Esophagus muscularis mucosa (tissue), 4 donors: ENCODE data around the gene SELENOO. TPM values are rescaled to one million over a fixed set of nuclear protein-coding genes. Genes with fewer than 3 reads are reported as not detected.
A peak's percentile ranks its signal among the peaks of the same experiment; 100 is the strongest.

ENCODE experiments used
- DNase-seq: peaks from one replicate; pipeline ENCODE4 v3.0.0-alpha.2; 2017; ENCODE audit errors: extremely low spot score
- H3K27ac ChIP-seq, 4 donors: fragments of 200-600 bp; sonication (generic); replicated peaks in 1 of 4; 1 replicate in 3 of 4; 2 replicates in 1 of 4; pipeline ENCODE4 v1.5.1; 2016 to 2019; ENCODE audit warnings: mild to moderate bottlenecking in 1 of 4
- H3K27me3 ChIP-seq, 4 donors: fragments of 200-600 bp; sonication (generic); one replicate each; pipeline versions ENCODE4 v1.5.1 to v1.6.0; 2016 to 2019
- H3K36me3 ChIP-seq, 4 donors: fragments of 200-600 bp; sonication (generic); one replicate each; pipeline ENCODE4 v1.5.1; 2016 to 2019
- H3K4me1 ChIP-seq, 4 donors: fragments of 200-600 bp; sonication (generic); one replicate each; pipeline ENCODE4 v1.5.1; 2016 to 2019
- H3K4me3 ChIP-seq, 4 donors: fragments of 200-600 bp; sonication (generic); 1 replicate in 2 of 4; 2 replicates in 2 of 4; pipeline ENCODE4 v1.5.1; 2016 to 2019; ENCODE audit warnings: mild to moderate bottlenecking in 4 of 4, moderate library complexity in 1 of 4
- H3K9me3 ChIP-seq, 4 donors: fragments of 200-600 bp; sonication (generic); 1 replicate in 3 of 4; 2 replicates in 1 of 4; pipeline ENCODE4 v1.5.1; 2016 to 2019
- CTCF ChIP-seq, 3 experiments: fragments of 200-600 bp in 2 of 3; fragments of 450-650 bp in 1 of 3; sonication (generic) in 2 of 3; IDR thresholded peaks; one replicate each; pipeline ENCODE4 v1.5.1; 2017 to 2019; ENCODE audit warnings: antibody characterized with exemption in 3 of 3, mild to moderate bottlenecking in 2 of 3, moderate library complexity in 1 of 3
- EP300 ChIP-seq: sonication (generic); formaldehyde crosslinking; IDR thresholded peaks from one replicate; pipeline ENCODE4 v1.6.1; 2017; ENCODE audit warnings: antibody characterized with exemption
- POLR2A ChIP-seq: fragments of 450-650 bp; IDR thresholded peaks from one replicate; pipeline ENCODE4 v1.6.1; 2017; ENCODE audit warnings: antibody characterized with exemption, moderate library complexity, mild to moderate bottlenecking, low read depth
- POLR2AphosphoS5 ChIP-seq, 2 donors: sonication (generic); formaldehyde crosslinking; IDR thresholded peaks; one replicate each; pipeline ENCODE4 v1.6.1; 2017; ENCODE audit warnings: antibody characterized with exemption in 2 of 2
- WGBS: methylation state at CpG from one replicate; pipeline ENCODE4 v1.1.5; 2018; 5-methylcytosine and 5-hydroxymethylcytosine counted together
- intact Hi-C: fragments of 100-400 bp; cut with DNase I; formaldehyde crosslinking; loops from one replicate; pipeline ENCODE4 v1.15.1; 2023
- total RNA-seq, 4 donors: library from RNA; depleted of rRNA; stranded (reverse); fragments of >200 nt; gene quantifications; one replicate each; pipeline versions ENCODE4 v1.1.0 to v1.2.1, GENCODE V29; 2016

Gene SELENOO
- total RNA-seq, 4 donors from 2014 or later, result 22.4 to 41.0 (median 23.0) TPM

DNA sequence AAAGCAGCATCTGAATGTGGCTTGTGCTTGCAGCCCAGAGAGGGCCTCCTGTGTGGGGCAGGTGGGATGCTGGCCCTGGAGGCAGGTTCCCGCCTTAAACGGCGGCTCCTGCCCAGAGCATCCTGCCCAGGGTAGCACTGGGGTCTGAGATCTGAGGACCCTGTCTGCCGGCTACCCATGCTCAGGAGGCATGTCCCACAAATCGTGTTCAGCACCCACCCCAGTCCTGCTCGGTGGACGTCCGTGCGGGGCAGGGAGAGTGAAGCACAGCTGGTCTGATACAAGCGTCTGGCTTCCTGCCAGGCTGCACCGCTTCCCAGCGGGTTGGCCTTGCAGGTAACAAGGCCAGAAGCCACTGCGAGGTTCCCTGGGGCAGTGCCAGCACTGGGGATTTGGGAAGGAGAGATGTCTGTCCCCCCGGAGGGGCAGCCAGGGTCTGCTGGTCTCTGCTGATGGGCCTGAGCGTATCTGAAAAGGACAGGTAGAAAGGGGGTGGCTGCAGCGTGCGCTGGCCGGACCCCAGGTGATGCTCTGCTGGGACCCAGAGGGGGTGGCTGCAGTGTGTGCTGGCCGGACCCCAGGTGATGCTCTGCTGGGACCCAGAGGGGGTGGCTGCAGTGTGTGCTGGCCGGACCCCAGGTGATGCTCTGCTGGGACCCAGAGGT, 11.5 kb upstream of the SELENOO start:
- no peaks in the 10 kb centered on the region for H3K27me3 ChIP-seq
- peak overlapping the region in 2 of 4 donors; percentile 51 to 61 for H3K4me3 ChIP-seq
- intact Hi-C loops, result no loop called here
- H3K4me1 ChIP-seq, result peaks cover 43 to 76% (median 62%) of the 10 kb centered on the region in 4 donors
- 69% methylated on average over 16 of the region's 20 CpGs for WGBS
- H3K36me3 ChIP-seq, result peaks cover 2 to 18% (median 14%) of the 10 kb centered on the region in 4 donors
- no peak for TF ChIP-seq POLR2AphosphoS5 (IDR thresholded peaks at IDR 0.05)
- no peak for TF ChIP-seq CTCF (IDR thresholded peaks at IDR 0.05)
- no peak for TF ChIP-seq POLR2A
- no peak for TF ChIP-seq EP300
- H3K9me3 ChIP-seq, result no peaks in the 10 kb centered on the region
- H3K27ac ChIP-seq, result peak overlapping the region; percentile 68 to 79 (median 76)
- no peak for DNase-seq

GRCh38 chr22:50189849-50190181, 11.0 kb upstream of the SELENOO start:
- Histone ChIP-seq H3K27me3 (no peaks in the 10 kb centered on the region), H3K4me1 (peaks cover 39 to 71% (median 57%) of the 10 kb centered on the region in 4 donors), H3K9me3 (no peaks in the 10 kb centered on the region), H3K4me3 (peak overlapping the region; percentile 42 to 61 (median 52)), H3K27ac (peak overlapping the region; percentile 68 to 79 (median 76)), H3K36me3 (peaks cover 5 to 23% (median 19%) of the 10 kb centered on the region in 4 donors)
- no peak for DNase-seq
- 18% methylated on average over 4 of the region's 4 CpGs for WGBS
- intact Hi-C loops, result no loop called here
- TF ChIP-seq POLR2AphosphoS5 (IDR thresholded peaks at IDR 0.05), result no peak
- TF ChIP-seq POLR2A, result no peak
- no peak for TF ChIP-seq EP300
- no peak for TF ChIP-seq CTCF (IDR thresholded peaks at IDR 0.05)

DNA sequence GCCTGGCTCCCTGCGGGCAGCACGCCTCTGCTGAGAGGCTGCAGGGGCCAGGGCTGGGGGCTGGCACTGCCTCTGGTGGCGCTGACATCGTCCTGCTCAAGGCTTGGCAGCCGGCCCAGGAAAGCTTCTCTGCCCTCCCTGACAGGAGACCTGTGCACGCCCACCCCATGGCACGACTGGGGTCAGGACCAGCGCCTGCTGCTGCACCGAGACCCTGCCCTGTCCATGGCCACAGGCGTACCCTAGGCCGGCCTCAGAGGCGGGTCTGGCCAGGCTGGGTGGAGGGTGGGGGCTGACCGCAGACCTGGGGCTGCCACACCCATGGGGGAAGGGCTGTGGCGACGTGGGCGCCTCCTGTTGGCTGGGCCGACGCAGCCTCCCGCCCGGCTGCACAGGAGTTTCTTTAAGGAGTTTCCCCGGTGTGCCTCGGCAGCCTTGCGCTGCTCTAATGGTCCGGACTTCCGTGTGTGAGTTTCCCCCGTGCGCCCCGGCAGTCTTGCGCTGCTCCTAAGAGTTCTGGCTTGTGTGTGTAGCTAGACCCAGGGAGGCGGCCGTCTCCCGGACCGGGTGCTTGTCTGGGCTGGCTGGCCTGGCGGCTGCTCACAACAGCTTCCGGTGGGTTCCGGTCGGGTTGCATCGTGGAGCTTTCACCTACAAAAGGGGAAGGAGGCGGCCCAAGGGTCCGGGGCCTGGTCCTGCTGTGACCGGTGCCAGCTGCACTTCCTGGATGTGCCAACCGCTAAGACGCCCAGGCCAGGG, 10.4 kb upstream of the SELENOO start:
- H3K4me3 ChIP-seq, result peak overlapping the region; percentile 42 to 61 (median 52)
- intact Hi-C loops, result no loop called here
- H3K27ac ChIP-seq, result peak overlapping the region; percentile 68 to 79 (median 76)
- no peaks in the 10 kb centered on the region for H3K27me3 ChIP-seq
- peak; percentile 93 for DNase-seq
- no peaks in the 10 kb centered on the region for H3K9me3 ChIP-seq
- peaks cover 34 to 66% (median 52%) of the 10 kb centered on the region in 4 donors for H3K4me1 ChIP-seq
- TF ChIP-seq CTCF (IDR thresholded peaks at IDR 0.05), result peak; percentile 29 to 45 (median 42)
- peak; percentile 52 to 74 for TF ChIP-seq POLR2AphosphoS5 (IDR thresholded peaks at IDR 0.05)
- no peak for TF ChIP-seq POLR2A
- TF ChIP-seq EP300, result no peak
- WGBS, result 24% methylated on average over 19 of the region's 43 CpGs
- H3K36me3 ChIP-seq, result peaks cover 5 to 28% (median 25%) of the 10 kb centered on the region in 4 donors

- TF ChIP-seq EP300 (no peak), POLR2AphosphoS5 (IDR thresholded peaks at IDR 0.05) (no peak), POLR2A (no peak), CTCF (IDR thresholded peaks at IDR 0.05) (no peak)
- Histone ChIP-seq H3K4me1 (peaks cover 34 to 64% (median 50%) of the 10 kb centered on the region in 4 donors), H3K9me3 (no peaks in the 10 kb centered on the region), H3K27me3 (no peaks in the 10 kb centered on the region), H3K36me3 (peaks cover 5 to 35% (median 31%) of the 10 kb centered on the region in 4 donors), H3K27ac (peak overlapping the region; percentile 68 to 79 (median 76)), H3K4me3 (peak overlapping the region; percentile 42 to 61 (median 52))
- 67% methylated on average over 17 of the region's 18 CpGs for WGBS
- DNase-seq, result no peak
- intact Hi-C loops, result no loop called here
Observed at GRCh38 chr22:50190941-50191741, 9.7 kb upstream of the SELENOO start.
